Measurements from ENCODE around the gene SULT1C2.
A peak's percentile ranks its signal among the peaks of the same experiment; 100 is the strongest.

Gene SULT1C2

GRCh38 chr2:108244667-108245414 lies 43.9 kb upstream of the SULT1C2 start:
- H3F3A ChIP-seq (ENCODE audit: low read depth): no peaks in the 10 kb centered on the region
- no peak overlapping the region for H3K4me3 ChIP-seq (ENCODE audit: low read length, poor library complexity, severe bottlenecking)
- no peaks in the 10 kb centered on the region for H3K27me3 ChIP-seq (ENCODE audit: insufficient read depth, low read length, poor library complexity, severe bottlenecking)
- H4K20me1 ChIP-seq (ENCODE audit: insufficient read depth, low read length, poor library complexity, severe bottlenecking): no peaks in the 10 kb centered on the region
- no peaks in the 10 kb centered on the region for H3K4me1 ChIP-seq (ENCODE audit: insufficient read depth, low read length, poor library complexity, severe bottlenecking)
- H3K4me2 ChIP-seq (ENCODE audit: low read depth, low read length, poor library complexity, severe bottlenecking): no peak overlapping the region
- H3K36me3 ChIP-seq (ENCODE audit: insufficient read depth, low read length): no peaks in the 10 kb centered on the region
- H3K9ac ChIP-seq (ENCODE audit: low read depth, low read length, poor library complexity, severe bottlenecking): no peak overlapping the region
- H3K9me3 ChIP-seq (ENCODE audit: insufficient read depth, low read depth, low read length): no peaks in the 10 kb centered on the region; the same call in 1 of the 2 replicates
- no peaks in the 10 kb centered on the region for H3K79me2 ChIP-seq (ENCODE audit: insufficient read depth, low read length)
- no peaks in the 10 kb centered on the region for H3K9me2 ChIP-seq (replicated peaks; ENCODE audit: low read depth, low read length)
- no peak overlapping the region for H2AFZ ChIP-seq (ENCODE audit: low read length)
- TF ChIP-seq CTCF (conservative IDR thresholded peaks at IDR 0.05; ENCODE audit: low read length): no peak
- no peak for TF ChIP-seq EZH2phosphoT487 (IDR thresholded peaks at IDR 0.05; ENCODE audit: borderline replicate concordance)

DNA sequence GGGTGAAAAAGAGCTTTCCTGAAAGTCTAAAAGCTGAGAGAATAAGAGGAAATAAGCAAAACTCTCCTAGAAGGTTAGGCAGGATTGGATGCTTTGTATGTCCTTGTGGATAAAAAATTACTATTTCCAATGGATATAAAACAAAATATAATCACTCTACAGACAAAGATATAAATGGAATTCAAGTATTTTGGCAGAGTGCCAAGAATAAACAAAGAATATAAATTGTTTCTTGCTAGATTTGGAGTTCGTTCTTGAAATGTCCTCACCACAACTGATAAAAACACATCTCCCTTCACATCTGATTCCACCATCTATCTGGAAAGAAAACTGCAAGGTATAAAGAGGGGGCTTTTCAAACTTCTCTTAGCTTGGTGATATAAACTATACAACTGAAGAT lies 35.6 kb upstream of the SULT1C2 start:
- Histone ChIP-seq H3K4me2 (ENCODE audit: low read depth, low read length, poor library complexity, severe bottlenecking) (no peak overlapping the region), H3K9ac (ENCODE audit: low read depth, low read length, poor library complexity, severe bottlenecking) (no peak overlapping the region), H3K4me3 (ENCODE audit: low read length, poor library complexity, severe bottlenecking) (no peak overlapping the region), H3K9me3 (ENCODE audit: insufficient read depth, low read depth, low read length) (no peaks in the 10 kb centered on the region), H3K9me2 (replicated peaks; ENCODE audit: low read depth, low read length) (no peaks in the 10 kb centered on the region), H3K36me3 (ENCODE audit: insufficient read depth, low read length) (no peaks in the 10 kb centered on the region), H3K27me3 (ENCODE audit: insufficient read depth, low read length, poor library complexity, severe bottlenecking) (no peaks in the 10 kb centered on the region), H3K79me2 (ENCODE audit: insufficient read depth, low read length) (no peaks in the 10 kb centered on the region), H4K20me1 (ENCODE audit: insufficient read depth, low read length, poor library complexity, severe bottlenecking) (no peaks in the 10 kb centered on the region), H2AFZ (ENCODE audit: low read length) (no peak overlapping the region), H3F3A (ENCODE audit: low read depth) (no peaks in the 10 kb centered on the region), H3K4me1 (ENCODE audit: insufficient read depth, low read length, poor library complexity, severe bottlenecking) (no peaks in the 10 kb centered on the region)
- TF ChIP-seq EZH2phosphoT487 (IDR thresholded peaks at IDR 0.05; ENCODE audit: borderline replicate concordance): no peak
- TF ChIP-seq CTCF (conservative IDR thresholded peaks at IDR 0.05; ENCODE audit: low read length): no peak

- H3K9me2 ChIP-seq (replicated peaks; ENCODE audit: low read depth, low read length): no peaks in the 10 kb centered on the region
- no peak overlapping the region for H3K4me2 ChIP-seq (ENCODE audit: low read depth, low read length, poor library complexity, severe bottlenecking)
- H3K4me3 ChIP-seq (ENCODE audit: low read length, poor library complexity, severe bottlenecking): no peak overlapping the region
- no peaks in the 10 kb centered on the region for H3K79me2 ChIP-seq (ENCODE audit: insufficient read depth, low read length)
- H3K9me3 ChIP-seq (ENCODE audit: insufficient read depth, low read depth, low read length): no peaks in the 10 kb centered on the region
- no peak overlapping the region for H3K9ac ChIP-seq (ENCODE audit: low read depth, low read length, poor library complexity, severe bottlenecking)
- no peaks in the 10 kb centered on the region for H4K20me1 ChIP-seq (ENCODE audit: insufficient read depth, low read length, poor library complexity, severe bottlenecking)
- H3K27me3 ChIP-seq (ENCODE audit: insufficient read depth, low read length, poor library complexity, severe bottlenecking): no peaks in the 10 kb centered on the region
- peak overlapping the region; percentile 19; the same call in 1 of the 2 replicates for H2AFZ ChIP-seq (ENCODE audit: low read length)
- no peaks in the 10 kb centered on the region for H3K36me3 ChIP-seq (ENCODE audit: insufficient read depth, low read length)
- no peaks in the 10 kb centered on the region for H3F3A ChIP-seq (ENCODE audit: low read depth)
- no peaks in the 10 kb centered on the region for H3K4me1 ChIP-seq (ENCODE audit: insufficient read depth, low read length, poor library complexity, severe bottlenecking)
- TF ChIP-seq CTCF (conservative IDR thresholded peaks at IDR 0.05; ENCODE audit: low read length): no peak
Measured at GRCh38 chr2:108257757-108258331, 30.9 kb upstream of the SULT1C2 start.

Data from Loucy (cell line).